ENCODE results near the gene GOLGA6L10. TPM values are rescaled to one million over a fixed set of nuclear protein-coding genes. Genes with fewer than 3 reads are reported as not detected.

GOLGA6L10 gene
- total RNA-seq, 4 donors from 2014 or later, result 0.33 to 1.7 (median 0.99) TPM

DNA sequence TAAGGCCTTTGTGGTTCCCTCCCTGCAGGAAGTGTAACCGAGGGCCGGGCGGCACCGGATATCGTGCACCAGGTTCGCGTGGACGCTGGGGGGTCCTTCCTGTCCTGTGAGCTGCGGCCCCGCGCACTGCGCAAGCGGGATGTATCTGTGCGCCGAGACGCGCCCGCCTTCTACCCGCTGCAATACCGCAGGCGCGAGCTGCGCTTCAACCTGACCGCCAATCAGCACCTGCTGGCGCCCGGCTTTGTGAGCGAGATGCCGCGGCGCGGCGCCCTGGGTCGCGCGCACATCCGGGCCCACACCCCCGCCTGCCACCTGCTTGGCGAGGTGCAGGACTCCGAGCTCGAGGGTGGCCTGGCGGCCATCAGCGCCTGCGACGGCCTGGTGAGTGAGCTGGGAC is 50.8 kb downstream of the GOLGA6L10 start:
- Histone ChIP-seq H3K4me3 (no peak overlapping the region), H3K27ac (replicated peaks in 1 of 4) (no peak overlapping the region)
- WGBS, result 66% methylated on average over 4 of the region's 44 CpGs

GRCh38 chr15:82298032-82298431 is 51.2 kb downstream of the GOLGA6L10 start:
- intact Hi-C loops (cut with DNase I), result no loop called here

More for the DNA sequence above, 50.8 kb downstream of the GOLGA6L10 start:
- H3K36me3 ChIP-seq, result no peaks in the 10 kb centered on the region
- H3K4me1 ChIP-seq, result peaks cover 0 to 4% (median 0%) of the 10 kb centered on the region in 4 donors
- peaks cover 0 to 13% (median 0%) of the 10 kb centered on the region in 4 donors for H3K27me3 ChIP-seq
- intact Hi-C loops (cut with DNase I), result no loop called here
- DNase-seq (ENCODE audit: extremely low spot score), result peak; percentile 62
- no peaks in the 10 kb centered on the region for H3K9me3 ChIP-seq
- TF ChIP-seq EP300 (IDR thresholded peaks at IDR 0.05), result no peak
- TF ChIP-seq, protein P1, sequence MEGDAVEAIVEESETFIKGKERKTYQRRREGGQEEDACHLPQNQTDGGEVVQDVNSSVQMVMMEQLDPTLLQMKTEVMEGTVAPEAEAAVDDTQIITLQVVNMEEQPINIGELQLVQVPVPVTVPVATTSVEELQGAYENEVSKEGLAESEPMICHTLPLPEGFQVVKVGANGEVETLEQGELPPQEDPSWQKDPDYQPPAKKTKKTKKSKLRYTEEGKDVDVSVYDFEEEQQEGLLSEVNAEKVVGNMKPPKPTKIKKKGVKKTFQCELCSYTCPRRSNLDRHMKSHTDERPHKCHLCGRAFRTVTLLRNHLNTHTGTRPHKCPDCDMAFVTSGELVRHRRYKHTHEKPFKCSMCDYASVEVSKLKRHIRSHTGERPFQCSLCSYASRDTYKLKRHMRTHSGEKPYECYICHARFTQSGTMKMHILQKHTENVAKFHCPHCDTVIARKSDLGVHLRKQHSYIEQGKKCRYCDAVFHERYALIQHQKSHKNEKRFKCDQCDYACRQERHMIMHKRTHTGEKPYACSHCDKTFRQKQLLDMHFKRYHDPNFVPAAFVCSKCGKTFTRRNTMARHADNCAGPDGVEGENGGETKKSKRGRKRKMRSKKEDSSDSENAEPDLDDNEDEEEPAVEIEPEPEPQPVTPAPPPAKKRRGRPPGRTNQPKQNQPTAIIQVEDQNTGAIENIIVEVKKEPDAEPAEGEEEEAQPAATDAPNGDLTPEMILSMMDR (IDR thresholded peaks at IDR 0.05), result no peak
- no peak for TF ChIP-seq POLR2A (IDR thresholded peaks at IDR 0.05; ENCODE audit: low read depth)

GRCh38 chr15:82297546-82297945 is 51.7 kb downstream of the GOLGA6L10 start:
- 93% methylated on average over 5 of the region's 5 CpGs for WGBS
- intact Hi-C loops (cut with DNase I), result no loop called here

More at GRCh38 chr15:82298032-82298431, 51.2 kb downstream of the GOLGA6L10 start:
- no peaks in the 10 kb centered on the region for H3K36me3 ChIP-seq
- H3K9me3 ChIP-seq, result no peaks in the 10 kb centered on the region
- TF ChIP-seq POLR2A (IDR thresholded peaks at IDR 0.05; ENCODE audit: low read depth) (no peak), EP300 (IDR thresholded peaks at IDR 0.05) (no peak)
- TF ChIP-seq, protein P1 (IDR thresholded peaks at IDR 0.05), result no peak
- H3K4me1 ChIP-seq, result peaks cover 0 to 4% (median 0%) of the 10 kb centered on the region in 4 donors
- no peak overlapping the region for H3K27ac ChIP-seq (replicated peaks in 1 of 4)
- H3K27me3 ChIP-seq, result peaks cover 0 to 13% (median 0%) of the 10 kb centered on the region in 4 donors
- peak; percentile 70 for DNase-seq (ENCODE audit: extremely low spot score)
- WGBS, result 94% methylated on average over 13 of the region's 13 CpGs
- no peak overlapping the region for H3K4me3 ChIP-seq

DNA sequence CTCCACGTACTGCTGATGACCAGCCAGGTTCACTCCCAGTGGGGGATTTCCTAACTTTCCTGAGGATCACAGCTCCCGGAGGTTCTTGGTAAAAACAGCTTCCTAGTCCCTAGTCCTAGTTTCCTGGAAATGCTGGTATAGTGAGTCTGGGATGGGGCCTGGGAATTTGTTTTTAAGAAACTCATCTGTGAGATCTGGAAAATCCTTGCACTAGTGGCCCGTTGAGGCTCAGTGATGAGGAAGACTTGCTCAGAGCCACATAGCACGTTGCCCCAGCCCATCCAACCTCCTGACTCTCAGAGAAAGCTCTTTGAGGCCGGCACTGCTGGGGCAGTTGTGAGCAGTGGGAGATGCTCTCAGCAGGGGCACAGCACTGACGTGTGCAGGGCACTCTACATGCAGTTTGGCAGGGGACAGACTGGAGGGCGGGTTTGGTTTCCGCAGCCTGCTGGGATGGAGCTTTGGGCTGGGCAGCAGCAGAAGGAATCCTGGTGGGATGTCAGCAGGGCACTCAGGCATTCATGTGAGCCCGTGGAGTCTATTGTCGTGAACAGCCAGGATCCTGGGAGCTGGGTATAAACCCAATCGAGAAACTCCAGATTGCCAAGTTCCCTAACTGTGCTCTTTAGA is 55.1 kb downstream of the GOLGA6L10 start:
- Histone ChIP-seq H3K27ac (replicated peaks in 1 of 4) (no peak overlapping the region), H3K27me3 (peaks cover 0 to 13% (median 0%) of the 10 kb centered on the region in 4 donors), H3K4me1 (peaks cover 0 to 4% (median 0%) of the 10 kb centered on the region in 4 donors), H3K36me3 (no peaks in the 10 kb centered on the region), H3K9me3 (no peaks in the 10 kb centered on the region), H3K4me3 (no peak overlapping the region)
- TF ChIP-seq POLR2AphosphoS5 (IDR thresholded peaks at IDR 0.05), result no peak
- TF ChIP-seq, protein P1 (IDR thresholded peaks at IDR 0.05), result no peak
- no peak for TF ChIP-seq POLR2A (IDR thresholded peaks at IDR 0.05; ENCODE audit: low read depth)
- TF ChIP-seq EP300 (IDR thresholded peaks at IDR 0.05), result no peak
- intact Hi-C loops (cut with DNase I), result no loop called here
- peak; percentile 78 for DNase-seq (ENCODE audit: extremely low spot score)
- 56% methylated on average over 9 of the region's 11 CpGs for WGBS

More at GRCh38 chr15:82297546-82297945, 51.7 kb downstream of the GOLGA6L10 start:
- Histone ChIP-seq H3K4me1 (peaks cover 0 to 4% (median 0%) of the 10 kb centered on the region in 4 donors), H3K27ac (replicated peaks in 1 of 4) (no peak overlapping the region), H3K36me3 (no peaks in the 10 kb centered on the region), H3K9me3 (no peaks in the 10 kb centered on the region), H3K27me3 (peaks cover 0 to 13% (median 0%) of the 10 kb centered on the region in 4 donors), H3K4me3 (no peak overlapping the region)
- peak; percentile 74 for DNase-seq (ENCODE audit: extremely low spot score)
- TF ChIP-seq EP300 (IDR thresholded peaks at IDR 0.05) (no peak), POLR2A (IDR thresholded peaks at IDR 0.05; ENCODE audit: low read depth) (no peak), POLR2AphosphoS5 (IDR thresholded peaks at IDR 0.05) (no peak)
- TF ChIP-seq, protein P1 (IDR thresholded peaks at IDR 0.05), result no peak

Measured in esophagus muscularis mucosa (tissue), 4 donors.